Posterior cingulate gyrus (tissue), 11 donors: Measurements from ENCODE around the gene ZFP82.

Source experiments
- DNase-seq, 10 donors: peaks; one replicate each; pipeline versions ENCODE4 v3.0.0 to v3.0.0-alpha.2; 2020 to 2021; ENCODE audit warnings: mixed read lengths in 3 of 10
- intact Hi-C: fragments of 100-400 bp; cut with DNase I; formaldehyde crosslinking; loops from one replicate; pipeline ENCODE4 v1.15.1; 2023

ZFP82 gene

GRCh38 chr19:36377541-36378178 is 40.8 kb downstream of the ZFP82 start:
- intact Hi-C loops: loop anchor here (2.0 to 5.0 kb wide), 2 partner anchors 40 to 111 kb away; partner anchors contain the start of genes ZFP82 and ZNF566
- DNase-seq: peak in 1 of 10 donors; percentile 73

GRCh38 chr19:36373638-36374156 is 44.7 kb downstream of the ZFP82 start:
- intact Hi-C loops: no loop called here
- no peak for DNase-seq

GRCh38 chr19:36371886-36372285 is 46.6 kb downstream of the ZFP82 start:
- intact Hi-C loops: no loop called here
- no peak for DNase-seq

- intact Hi-C loops: no loop called here
- DNase-seq: no peak
Measured at GRCh38 chr19:36363845-36364244, 54.6 kb downstream of the ZFP82 start.
